ENCODE measurements around the gene TTYH3.

TTYH3 gene

GRCh38 chr7:2635810-2636701 is 4.3 kb downstream of the TTYH3 start:
- DNase-seq, result no peak

DNA sequence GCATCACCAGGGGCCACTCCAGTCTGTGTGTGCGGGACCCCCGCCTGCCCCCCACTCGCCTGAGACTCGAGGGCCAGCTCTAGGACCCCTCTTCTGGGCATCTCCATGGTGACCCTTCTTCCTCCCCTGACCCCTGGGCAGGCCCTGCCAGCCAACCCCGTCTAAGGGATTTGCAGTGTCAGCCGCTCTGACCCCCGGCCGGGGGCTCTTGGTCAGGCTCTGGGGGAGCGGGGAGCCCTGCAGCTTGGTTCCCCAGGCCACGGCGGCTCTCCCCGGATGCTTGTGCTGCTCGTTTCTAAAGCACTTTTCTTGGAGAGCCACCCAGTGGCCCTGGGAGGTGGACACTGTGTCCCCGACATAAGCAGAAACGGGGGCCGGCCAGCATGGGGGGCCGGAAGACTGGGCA is 5.3 kb downstream of the TTYH3 start:
- DNase-seq, result no peak

- DNase-seq, result no peak
Measured at GRCh38 chr7:2637505-2638223, 5.9 kb downstream of the TTYH3 start.

GRCh38 chr7:2638224-2638991 is 6.6 kb downstream of the TTYH3 start:
- no peak for DNase-seq

- no peak for DNase-seq
Measured at GRCh38 chr7:2639181-2639681, 7.4 kb downstream of the TTYH3 start.

DNA sequence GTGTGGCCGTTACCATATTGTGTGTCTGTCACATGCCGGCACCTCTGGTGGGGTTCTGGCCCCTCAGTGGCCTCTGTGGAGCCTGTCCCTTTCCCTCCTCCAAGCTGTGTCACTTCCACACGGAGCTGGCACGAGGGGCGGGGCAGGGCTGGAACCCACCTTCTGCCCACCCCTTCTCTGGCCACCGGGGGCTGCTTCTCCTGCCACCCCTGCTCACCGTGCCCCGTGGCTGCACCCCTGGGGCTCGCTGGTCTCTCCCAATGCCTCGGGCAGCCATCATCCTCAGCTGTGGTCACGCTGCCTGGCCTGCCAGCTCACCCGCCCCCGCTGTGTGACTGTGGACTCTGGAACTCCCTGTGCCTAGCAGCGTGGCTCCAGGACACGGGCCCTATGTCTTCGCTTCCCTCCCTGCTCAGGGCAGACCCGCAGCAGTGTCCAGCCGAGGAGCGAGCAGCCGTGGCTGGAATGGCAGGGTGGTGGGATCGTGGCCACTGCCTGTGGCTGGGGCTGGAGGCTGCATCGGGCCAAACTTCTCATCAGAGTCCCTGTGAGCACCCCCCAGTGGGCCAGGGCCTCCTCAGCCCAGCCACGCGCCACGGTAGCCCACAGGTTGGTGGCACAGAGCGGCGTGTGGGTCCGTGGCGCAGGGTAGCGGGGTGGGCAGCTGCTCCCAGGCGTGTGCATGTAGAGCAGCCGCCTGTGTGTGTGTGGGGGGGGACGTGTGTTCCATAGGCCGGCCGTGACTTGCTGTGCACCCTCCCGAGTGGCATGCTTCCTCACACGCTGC is 8.1 kb downstream of the TTYH3 start:
- DNase-seq, result no peak

DNA sequence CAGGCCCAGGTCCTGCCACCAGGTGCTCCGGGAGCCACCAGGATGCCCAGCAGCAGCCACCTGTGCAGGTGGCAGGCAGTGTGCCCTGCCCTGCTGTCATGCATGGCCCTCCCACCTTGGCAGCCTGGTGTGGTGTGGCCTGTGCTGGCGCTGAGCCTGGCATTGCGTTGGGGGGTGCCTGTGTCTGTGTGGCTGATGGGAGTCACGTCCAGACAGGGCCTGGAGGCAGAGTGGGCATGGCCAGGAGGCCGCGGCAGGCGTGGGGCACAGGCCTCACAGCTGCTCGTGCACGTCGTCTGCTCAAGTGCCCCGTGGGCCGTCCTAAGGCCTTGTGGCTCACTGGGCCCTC is 8.7 kb downstream of the TTYH3 start:
- no peak for DNase-seq

- DNase-seq, result no peak
Measured at GRCh38 chr7:2640846-2641316, 9.1 kb downstream of the TTYH3 start.

GRCh38 chr7:2641406-2642393 is 9.9 kb downstream of the TTYH3 start:
- no peak for DNase-seq

DNA sequence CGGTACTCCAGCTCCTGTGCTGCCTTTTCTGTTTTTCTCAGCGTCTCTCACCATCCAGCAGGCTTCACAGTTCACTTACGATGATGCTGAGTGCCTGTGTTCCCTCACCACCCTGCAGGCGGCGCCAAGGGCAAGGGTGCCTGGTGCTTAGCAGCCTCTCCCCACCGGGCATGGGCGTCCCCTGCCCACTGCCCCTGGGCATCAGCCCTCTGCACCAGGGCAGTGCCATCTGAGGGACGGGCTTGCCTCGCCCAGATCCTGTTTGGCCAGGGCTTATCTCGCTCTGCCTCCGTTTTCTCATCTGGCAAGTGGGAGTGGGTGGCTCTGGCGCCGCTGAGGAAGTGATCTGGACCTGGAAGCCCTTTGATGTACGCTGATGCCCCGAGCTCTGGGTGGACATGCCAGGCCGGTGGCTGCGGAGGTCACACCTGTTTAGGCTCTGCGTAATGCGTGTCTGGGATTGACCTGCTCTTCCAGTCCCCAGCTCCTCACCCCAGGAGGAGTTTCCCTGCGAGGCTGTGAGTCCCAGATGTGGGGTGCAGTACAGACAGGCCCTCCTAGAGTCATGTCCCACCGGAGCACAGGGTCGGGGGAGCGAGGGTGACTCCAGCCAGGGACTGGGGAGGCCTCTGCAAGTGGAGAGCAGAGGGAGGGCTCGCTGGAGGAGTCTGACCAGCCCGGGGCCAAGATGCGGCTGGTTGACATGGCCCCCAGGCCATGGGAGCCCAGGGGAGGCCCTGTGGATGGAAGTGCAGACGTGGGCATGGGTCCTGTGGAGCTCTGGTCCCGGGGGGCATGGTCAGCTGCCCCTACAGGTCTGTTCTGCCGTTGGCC is 11.8 kb downstream of the TTYH3 start:
- DNase-seq, result no peak

- no peak for DNase-seq
Measured at GRCh38 chr7:2644220-2644561, 12.4 kb downstream of the TTYH3 start.

DNA sequence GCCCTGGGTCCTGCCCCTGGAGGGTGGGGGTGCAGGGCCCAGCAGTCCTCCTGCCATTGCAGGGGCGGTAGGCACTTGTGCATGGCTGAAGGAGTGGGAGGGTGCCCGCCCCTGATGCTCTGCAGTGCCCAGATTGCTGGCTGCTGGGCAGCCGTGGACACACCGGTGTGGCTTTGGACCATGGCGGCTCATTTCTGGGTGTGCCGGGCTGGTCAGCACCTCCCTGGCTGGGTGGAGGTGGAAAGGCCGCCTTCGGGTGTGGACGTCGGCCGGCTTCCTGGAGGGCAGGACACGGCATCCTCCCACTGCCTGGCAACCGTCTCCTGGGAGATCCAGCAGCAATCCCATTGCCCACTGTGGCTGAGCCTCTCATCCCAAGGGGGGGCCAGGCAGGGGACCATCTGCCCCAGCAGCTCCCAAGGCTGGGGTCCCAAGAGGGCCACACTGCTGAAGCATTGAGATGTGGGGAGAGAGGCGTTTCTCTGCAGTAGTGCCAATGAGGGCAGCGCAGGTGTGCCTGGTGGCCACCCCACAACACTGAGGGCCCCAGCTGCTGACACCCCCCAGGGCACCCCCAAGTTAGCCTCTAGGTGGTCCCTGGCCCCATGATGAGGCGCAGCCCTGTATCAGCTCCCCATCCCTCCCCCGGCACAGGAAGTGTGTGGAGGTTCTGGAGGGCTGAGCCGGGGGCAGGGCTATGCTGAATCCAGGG is 12.9 kb downstream of the TTYH3 start:
- DNase-seq, result no peak

GRCh38 chr7:2645274-2645868 is 13.6 kb downstream of the TTYH3 start:
- no peak for DNase-seq

- DNase-seq, result no peak
Measured at GRCh38 chr7:2646336-2646679, 14.5 kb downstream of the TTYH3 start.

DNA sequence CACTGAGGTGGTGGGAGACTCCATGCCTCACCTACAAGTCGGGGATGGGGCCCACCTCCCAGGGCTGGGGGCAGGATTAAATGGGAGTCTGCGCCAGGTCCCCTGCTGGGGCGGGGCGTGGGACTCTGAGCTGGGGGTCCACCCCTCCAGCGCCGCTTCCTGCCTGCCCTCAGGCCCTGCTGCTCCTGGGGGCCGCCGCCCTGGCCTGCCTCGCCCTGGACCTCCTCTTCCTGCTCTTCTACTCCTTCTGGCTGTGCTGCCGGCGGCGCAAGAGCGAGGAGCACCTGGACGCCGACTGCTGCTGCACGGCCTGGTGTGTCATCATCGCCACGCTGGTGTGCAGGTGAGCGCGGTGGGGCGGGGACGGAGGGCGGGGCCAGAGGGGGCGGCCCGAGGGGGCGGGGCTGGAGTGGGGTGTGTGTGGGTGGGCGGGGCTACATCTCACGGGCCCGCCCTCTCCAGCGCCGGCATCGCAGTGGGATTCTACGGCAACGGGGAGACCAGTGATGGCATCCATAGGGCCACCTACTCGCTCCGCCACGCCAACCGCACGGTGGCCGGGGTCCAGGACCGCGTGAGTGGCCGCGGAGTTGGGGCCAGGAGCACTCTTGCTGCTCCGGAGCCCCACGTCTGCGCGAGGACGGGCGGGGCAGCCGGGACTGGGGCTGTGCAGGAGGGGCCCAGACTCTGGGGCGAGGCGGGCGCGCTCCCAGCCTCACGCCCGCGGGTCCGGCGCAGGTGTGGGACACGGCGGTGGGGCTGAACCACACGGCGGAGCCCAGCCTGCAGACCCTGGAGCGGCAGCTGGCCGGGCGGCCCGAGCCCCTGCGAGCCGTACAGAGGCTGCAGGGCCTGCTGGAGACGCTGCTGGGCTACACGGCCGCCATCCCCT is 15.1 kb downstream of the TTYH3 start:
- no peak for DNase-seq

GRCh38 chr7:2647594-2648172 is 15.9 kb downstream of the TTYH3 start:
- no peak for DNase-seq

GRCh38 chr7:2649139-2649838 is 17.5 kb downstream of the TTYH3 start:
- no peak for DNase-seq

Data from activated CD4-positive, alpha-beta T cell treated with anti-CD3 and anti-CD28 coated beads, Interleukin-2, amount 50 U/mL, for 4 hours (primary cell).